Measurements from ENCODE around the gene SLC7A1. TPM values are rescaled to one million over a fixed set of nuclear protein-coding genes. Genes with fewer than 3 reads are reported as not detected.

SLC7A1 gene
- total RNA-seq, 1 donor from 2014 or later, result 115 TPM

DNA sequence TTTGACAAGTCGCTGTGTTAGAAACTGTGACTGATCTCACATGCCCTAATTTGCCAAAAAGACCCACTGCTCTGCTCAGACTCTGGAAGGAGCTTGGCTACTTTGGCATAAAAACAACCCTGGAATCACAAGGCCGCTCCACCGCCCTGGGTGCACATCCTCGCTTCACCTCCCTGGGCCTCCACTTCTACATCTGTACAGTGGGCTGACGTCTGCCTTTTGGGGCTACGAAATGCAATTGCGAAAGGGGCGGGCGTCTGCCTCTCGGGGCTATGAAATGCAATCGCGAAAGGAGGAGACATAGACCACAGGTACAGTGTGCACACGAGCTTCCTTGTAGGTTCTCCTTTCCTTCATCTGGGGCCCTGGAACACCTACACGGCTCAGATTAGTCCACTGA, 74.2 kb downstream of the SLC7A1 start:
- Histone ChIP-seq H3K4me2 (ENCODE audit: low read length) (peak overlapping the region; percentile 44), H3K4me3 (ENCODE audit: insufficient read depth, low read depth, low read length) (no peak overlapping the region), H4K20me1 (ENCODE audit: insufficient read depth, low read length) (peaks cover 6% of the 10 kb centered on the region), H3K27me3 (ENCODE audit: insufficient read depth, low read length) (no peaks in the 10 kb centered on the region), H3K27ac (ENCODE audit: low read depth, low read length) (peak overlapping the region; percentile 96), H3K9ac (ENCODE audit: low read length) (peak overlapping the region; percentile 67), H3K9me3 (ENCODE audit: insufficient read depth, low read depth, low read length) (no peaks in the 10 kb centered on the region), H3K4me1 (ENCODE audit: insufficient read depth, low read length) (peaks cover 40% of the 10 kb centered on the region), H3K36me3 (ENCODE audit: insufficient read depth, low read length) (peaks cover 28% of the 10 kb centered on the region), H3K79me2 (ENCODE audit: insufficient read depth, low read length) (peaks cover 33% of the 10 kb centered on the region), H2AFZ (ENCODE audit: low read depth, low read length) (no peak overlapping the region)
- Mint-ChIP-seq H3K9me3 (ENCODE audit: unreplicated experiment) (no peaks in the 10 kb centered on the region), H3K4me1 (ENCODE audit: low read depth, unreplicated experiment) (peaks cover 19% of the 10 kb centered on the region), H3K27me3 (ENCODE audit: low read depth, unreplicated experiment) (no peaks in the 10 kb centered on the region), H3K27ac (ENCODE audit: unreplicated experiment) (no peak overlapping the region), H3K4me3 (ENCODE audit: unreplicated experiment) (no peak overlapping the region), H3K36me3 (ENCODE audit: low read depth, unreplicated experiment) (peaks cover 45% of the 10 kb centered on the region)
- TF ChIP-seq EZH2 (IDR thresholded peaks at IDR 0.05; ENCODE audit: insufficient read depth, low read length), result no peak
- TF ChIP-seq, protein P1, sequence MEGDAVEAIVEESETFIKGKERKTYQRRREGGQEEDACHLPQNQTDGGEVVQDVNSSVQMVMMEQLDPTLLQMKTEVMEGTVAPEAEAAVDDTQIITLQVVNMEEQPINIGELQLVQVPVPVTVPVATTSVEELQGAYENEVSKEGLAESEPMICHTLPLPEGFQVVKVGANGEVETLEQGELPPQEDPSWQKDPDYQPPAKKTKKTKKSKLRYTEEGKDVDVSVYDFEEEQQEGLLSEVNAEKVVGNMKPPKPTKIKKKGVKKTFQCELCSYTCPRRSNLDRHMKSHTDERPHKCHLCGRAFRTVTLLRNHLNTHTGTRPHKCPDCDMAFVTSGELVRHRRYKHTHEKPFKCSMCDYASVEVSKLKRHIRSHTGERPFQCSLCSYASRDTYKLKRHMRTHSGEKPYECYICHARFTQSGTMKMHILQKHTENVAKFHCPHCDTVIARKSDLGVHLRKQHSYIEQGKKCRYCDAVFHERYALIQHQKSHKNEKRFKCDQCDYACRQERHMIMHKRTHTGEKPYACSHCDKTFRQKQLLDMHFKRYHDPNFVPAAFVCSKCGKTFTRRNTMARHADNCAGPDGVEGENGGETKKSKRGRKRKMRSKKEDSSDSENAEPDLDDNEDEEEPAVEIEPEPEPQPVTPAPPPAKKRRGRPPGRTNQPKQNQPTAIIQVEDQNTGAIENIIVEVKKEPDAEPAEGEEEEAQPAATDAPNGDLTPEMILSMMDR (IDR thresholded peaks at IDR 0.05; ENCODE audit: insufficient read depth, low read depth, low read length), result no peak
- FAIRE-seq, result peak; percentile 29
- no peak for DNase-seq (ENCODE audit: low read depth)

DNA sequence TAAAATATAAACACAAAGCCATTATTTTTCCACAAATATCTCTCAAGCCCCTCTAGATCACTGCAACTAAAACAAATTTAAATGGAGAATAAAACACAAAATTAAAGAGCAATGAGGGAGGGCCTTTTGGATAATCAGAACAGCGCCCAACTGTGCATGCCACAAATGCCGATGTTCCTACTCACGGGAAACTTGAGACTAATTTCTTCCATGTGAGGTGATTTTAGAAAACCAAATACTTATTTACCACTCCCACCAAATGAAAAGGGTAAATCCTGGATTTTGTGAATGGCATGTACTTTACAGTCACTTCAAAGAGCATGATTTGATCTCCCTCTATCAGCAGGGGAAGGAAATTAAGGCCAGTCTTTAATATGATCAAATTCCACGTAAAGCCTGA, 74.8 kb downstream of the SLC7A1 start:
- FAIRE-seq, result peak; percentile 99
- H3K9me3 Mint-ChIP-seq (ENCODE audit: unreplicated experiment), result no peaks in the 10 kb centered on the region
- H3K4me1 ChIP-seq (ENCODE audit: insufficient read depth, low read length), result peaks cover 40% of the 10 kb centered on the region
- H4K20me1 ChIP-seq (ENCODE audit: insufficient read depth, low read length), result peaks cover 6% of the 10 kb centered on the region
- no peaks in the 10 kb centered on the region for H3K9me3 ChIP-seq (ENCODE audit: insufficient read depth, low read depth, low read length)
- peak overlapping the region; percentile 5 for H3K4me3 ChIP-seq (ENCODE audit: insufficient read depth, low read depth, low read length)
- peak overlapping the region; percentile 44 for H3K4me2 ChIP-seq (ENCODE audit: low read length)
- peaks cover 32% of the 10 kb centered on the region for H3K36me3 ChIP-seq (ENCODE audit: insufficient read depth, low read length)
- no peaks in the 10 kb centered on the region for H3K27me3 Mint-ChIP-seq (ENCODE audit: low read depth, unreplicated experiment)
- H3K79me2 ChIP-seq (ENCODE audit: insufficient read depth, low read length), result peaks cover 29% of the 10 kb centered on the region
- no peak overlapping the region for H3K27ac Mint-ChIP-seq (ENCODE audit: unreplicated experiment)
- H3K4me3 Mint-ChIP-seq (ENCODE audit: unreplicated experiment), result no peak overlapping the region
- H3K9ac ChIP-seq (ENCODE audit: low read length), result peak overlapping the region; percentile 67
- TF ChIP-seq EZH2 (IDR thresholded peaks at IDR 0.05; ENCODE audit: insufficient read depth, low read length), result no peak
- TF ChIP-seq, protein P1 (IDR thresholded peaks at IDR 0.05; ENCODE audit: insufficient read depth, low read depth, low read length), result no peak
- no peak overlapping the region for H2AFZ ChIP-seq (ENCODE audit: low read depth, low read length)
- H3K27me3 ChIP-seq (ENCODE audit: insufficient read depth, low read length), result no peaks in the 10 kb centered on the region
- peak; percentile 86 for DNase-seq (ENCODE audit: low read depth)
- H3K36me3 Mint-ChIP-seq (ENCODE audit: low read depth, unreplicated experiment), result peaks cover 49% of the 10 kb centered on the region
- peak overlapping the region; percentile 96 for H3K27ac ChIP-seq (ENCODE audit: low read depth, low read length)
- H3K4me1 Mint-ChIP-seq (ENCODE audit: low read depth, unreplicated experiment), result peaks cover 19% of the 10 kb centered on the region

DNA sequence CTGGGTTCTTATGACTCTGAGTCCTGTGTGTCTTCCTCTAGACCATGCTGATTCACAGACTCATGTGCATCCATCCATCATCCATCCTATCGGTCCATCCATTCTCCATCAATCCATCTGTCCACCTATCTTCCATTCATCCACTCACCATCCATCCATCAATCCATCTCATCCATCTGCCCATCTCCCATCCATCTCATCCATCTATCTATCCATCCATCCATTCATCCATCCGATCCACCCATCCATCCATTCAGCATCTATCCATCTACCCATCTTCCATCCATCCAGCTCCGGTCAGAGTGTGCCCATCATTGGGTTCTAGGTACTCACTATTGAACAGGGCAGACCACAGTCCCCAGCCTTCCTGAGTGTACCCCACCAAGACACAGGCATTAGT, 75.6 kb downstream of the SLC7A1 start:
- H3K4me3 Mint-ChIP-seq (ENCODE audit: unreplicated experiment), result no peak overlapping the region
- peaks cover 33% of the 10 kb centered on the region for H3K36me3 ChIP-seq (ENCODE audit: insufficient read depth, low read length)
- H3K36me3 Mint-ChIP-seq (ENCODE audit: low read depth, unreplicated experiment), result peaks cover 52% of the 10 kb centered on the region

More for the DNA sequence above, 75.6 kb downstream of the SLC7A1 start:
- H2AFZ ChIP-seq (ENCODE audit: low read depth, low read length), result no peak overlapping the region
- Mint-ChIP-seq H3K4me1 (ENCODE audit: low read depth, unreplicated experiment) (peaks cover 19% of the 10 kb centered on the region), H3K27ac (ENCODE audit: unreplicated experiment) (no peak overlapping the region), H3K9me3 (ENCODE audit: unreplicated experiment) (no peaks in the 10 kb centered on the region), H3K27me3 (ENCODE audit: low read depth, unreplicated experiment) (no peaks in the 10 kb centered on the region)
- peak overlapping the region; percentile 44 for H3K4me2 ChIP-seq (ENCODE audit: low read length)
- peak overlapping the region; percentile 22 for H3K9ac ChIP-seq (ENCODE audit: low read length)
- FAIRE-seq (no peak), DNase-seq (ENCODE audit: low read depth) (no peak)
- peaks cover 24% of the 10 kb centered on the region for H3K79me2 ChIP-seq (ENCODE audit: insufficient read depth, low read length)
- H3K4me1 ChIP-seq (ENCODE audit: insufficient read depth, low read length), result peaks cover 40% of the 10 kb centered on the region
- no peaks in the 10 kb centered on the region for H3K9me3 ChIP-seq (ENCODE audit: insufficient read depth, low read depth, low read length)
- peak overlapping the region; percentile 96 for H3K27ac ChIP-seq (ENCODE audit: low read depth, low read length)
- H3K4me3 ChIP-seq (ENCODE audit: insufficient read depth, low read depth, low read length), result no peak overlapping the region
- no peaks in the 10 kb centered on the region for H3K27me3 ChIP-seq (ENCODE audit: insufficient read depth, low read length)
- H4K20me1 ChIP-seq (ENCODE audit: insufficient read depth, low read length), result peaks cover under 1% of the 10 kb centered on the region
- no peak for TF ChIP-seq EZH2 (IDR thresholded peaks at IDR 0.05; ENCODE audit: insufficient read depth, low read length)
- TF ChIP-seq, protein P1 (IDR thresholded peaks at IDR 0.05; ENCODE audit: insufficient read depth, low read depth, low read length), result no peak
